Right ventricle myocardium superior (tissue), 1 donor: ENCODE measurements around the gene DDX18. TPM values are rescaled to one million over a fixed set of nuclear protein-coding genes. Genes with fewer than 3 reads are reported as not detected.

ENCODE experiments used
- ATAC-seq: fragments of 200-7000 bp; cut with Tn5 transposase; one replicate; pipeline ENCODE4 v1.9.1; 2020; ENCODE audit warnings: mild to moderate bottlenecking; ENCODE audit not compliant: poor library complexity
- DNase-seq: peaks from one replicate; pipeline ENCODE4 v3.0.0-alpha.2; 2020
- intact Hi-C: fragments of 100-400 bp; cut with DNase I; formaldehyde crosslinking; loops from one replicate; pipeline ENCODE4 v1.11.2; 2022
- total RNA-seq: library from RNA; stranded (reverse); fragmentation: NEBNext Ultra II Directional; extraction: Animal tissue kit (Norgen Biotek cat#: 25700); gene quantifications from one replicate; pipeline ENCODE4 v1.2.1, GENCODE V29; 2021
- donor health status: DM: no; HTN: yes; CAD: no; lungs with severe emphysema.

DDX18 gene
- total RNA-seq, 1 donor from 2014 or later, result 22.1 TPM

GRCh38 chr2:117862459-117862858 lies 48.0 kb downstream of the DDX18 start:
- no peak for ATAC-seq
- DNase-seq, result no peak

DNA sequence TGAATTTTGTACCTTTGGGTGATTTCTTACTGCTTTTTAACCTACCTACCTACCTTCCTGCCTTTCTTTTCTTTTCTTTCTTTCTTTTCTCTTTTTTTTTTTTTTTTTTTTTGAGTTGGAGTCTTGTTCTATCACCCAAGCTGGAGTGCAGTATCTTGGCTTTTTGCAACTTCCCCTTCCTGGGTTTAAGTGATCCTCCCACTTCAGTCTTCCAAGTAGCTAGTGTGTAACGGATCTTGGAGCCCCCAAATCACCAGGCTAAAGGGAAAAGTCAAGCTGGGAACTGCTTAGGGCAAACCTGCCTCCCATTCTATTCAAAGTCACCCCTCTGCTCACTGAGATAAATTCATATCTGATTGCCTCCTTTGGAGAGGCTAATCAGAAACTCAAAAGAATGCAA lies 61.3 kb downstream of the DDX18 start:
- no peak for ATAC-seq

More at GRCh38 chr2:117862459-117862858, 48.0 kb downstream of the DDX18 start:
- intact Hi-C loops, result no loop called here

DNA sequence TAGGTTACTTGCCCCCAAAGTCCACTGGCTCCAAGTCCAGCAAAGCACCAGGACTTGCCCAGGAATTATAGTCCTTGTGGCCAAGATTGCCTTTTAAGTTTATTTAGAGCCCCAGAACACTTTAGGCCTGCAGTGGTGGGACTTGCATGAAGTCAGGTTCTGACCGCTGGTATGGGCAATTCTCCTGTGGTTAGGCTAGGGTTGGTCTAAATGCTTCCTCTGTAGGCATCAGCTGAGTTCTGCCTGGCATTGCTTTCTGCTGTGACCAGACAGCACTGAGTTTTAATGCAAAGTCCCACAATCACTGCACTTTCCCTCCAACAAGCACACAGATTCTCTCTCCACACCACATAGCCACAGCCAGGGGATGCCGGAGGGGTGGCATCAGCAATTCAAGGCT lies 64.5 kb downstream of the DDX18 start:
- ATAC-seq (no peak), DNase-seq (no peak)
- intact Hi-C loops, result no loop called here

More for the DNA sequence above, 61.3 kb downstream of the DDX18 start:
- no peak for DNase-seq
- intact Hi-C loops, result no loop called here

Other genes starting within 250 kb of the DDX18 start
- gene CCDC93, start 199.4 kb downstream of the DDX18 start, total RNA-seq, result 20.9 TPM